HEK293 (cell line): ENCODE measurements around the gene KRTAP10-4.
"Not testable (repeated sequence)": the region's sequence is repeated elsewhere in the genome, so short reads cannot be mapped to it uniquely, and the experiment has no call there.

Source experiments
- CTCF ChIA-PET: fragments of 350-600 bp; formaldehyde crosslinking; extraction: SDS; loops from one replicate; lab custom pipeline; 2021; ENCODE audit warnings: antibody characterized with exemption; lab: Yijun Ruan, JAX
- POLR2A ChIA-PET: fragments of 300-600 bp; formaldehyde crosslinking; extraction: SDS; loops from one replicate; lab custom pipeline; 2020; ENCODE audit warnings: antibody characterized with exemption, inconsistent platforms; lab: Yijun Ruan, JAX
- H3K27ac ChIP-seq: fragments of 200-500 bp; sonication (Bioruptor generic); 2 replicates; pipeline ENCODE4 v1.5.1; 2014; ENCODE audit warnings: low read depth, low read length, control low read depth, inconsistent platforms; ENCODE audit errors: extremely low read depth
- H3K36me3 ChIP-seq, 2 experiments: fragments of 200-500 bp in 1 of 2; sonication (Bioruptor generic) in 1 of 2; 1 replicate in 1 of 2; 2 replicates in 1 of 2; pipeline ENCODE4 v1.5.1; 2014 to 2017; ENCODE audit warnings: inconsistent platforms in 2 of 2, low read length in 2 of 2; ENCODE audit not compliant: control insufficient read depth in 2 of 2, insufficient read depth in 1 of 2
- H3K4me1 ChIP-seq: fragments of 200-500 bp; sonication (Bioruptor generic); 2 replicates; pipeline ENCODE4 v1.5.1; 2014; ENCODE audit warnings: mild to moderate bottlenecking, low read length, inconsistent platforms; ENCODE audit not compliant: control insufficient read depth, insufficient read depth
- H3K4me3 ChIP-seq: 2 replicates; pipeline ENCODE4 v1.5.1; 2011; ENCODE audit warnings: low read depth, mild to moderate bottlenecking, control low read depth, low read length, moderate library complexity
- H3K9me3 ChIP-seq: fragments of 200-500 bp; sonication (Bioruptor generic); 2 replicates; pipeline ENCODE4 v1.5.1; 2014; ENCODE audit warnings: low read depth, low read length, inconsistent platforms; ENCODE audit not compliant: control insufficient read depth, insufficient read depth
- KLF16 ChIP-seq: fragments of 450-650 bp; formaldehyde crosslinking; IDR thresholded peaks from 2 replicates; pipeline ENCODE4 v1.5.1; 2017; ENCODE audit warnings: missing biosample characterization, missing genetic modification characterization
- SP3 ChIP-seq: fragments of 450-650 bp; formaldehyde crosslinking; IDR thresholded peaks from 2 replicates; pipeline ENCODE4 v1.5.1; 2016; ENCODE audit warnings: missing biosample characterization, missing genetic modification characterization
- ZBTB20 ChIP-seq: fragments of 450-650 bp; formaldehyde crosslinking; IDR thresholded peaks from 2 replicates; pipeline ENCODE4 v1.5.1; 2016; ENCODE audit warnings: missing biosample characterization, missing genetic modification characterization
- ZBTB7A ChIP-seq: fragments of 450-650 bp; formaldehyde crosslinking; IDR thresholded peaks from 2 replicates; pipeline ENCODE4 v1.5.1; 2016; ENCODE audit warnings: low read depth, missing biosample characterization, missing genetic modification characterization
- ZFHX2 ChIP-seq: fragments of 450-650 bp; formaldehyde crosslinking; conservative IDR thresholded peaks from 2 replicates; pipeline ENCODE4 v1.5.1; 2016; ENCODE audit warnings: missing biosample characterization, missing genetic modification characterization
- ZIC2 ChIP-seq: fragments of 450-650 bp; formaldehyde crosslinking; IDR thresholded peaks from 2 replicates; pipeline ENCODE4 v1.5.1; 2016; ENCODE audit warnings: missing biosample characterization, missing genetic modification characterization
- ZNF2 ChIP-seq: fragments of 450-650 bp; formaldehyde crosslinking; IDR thresholded peaks from 2 replicates; pipeline ENCODE4 v1.5.1; 2016; ENCODE audit warnings: missing biosample characterization, missing genetic modification characterization
- ZNF548 ChIP-seq: fragments of 450-650 bp; formaldehyde crosslinking; IDR thresholded peaks from 2 replicates; pipeline ENCODE4 v1.5.1; 2016; ENCODE audit warnings: missing biosample characterization, missing genetic modification characterization
- ZNF707 ChIP-seq: fragments of 450-650 bp; formaldehyde crosslinking; IDR thresholded peaks from 2 replicates; pipeline ENCODE4 v1.5.1; 2016; ENCODE audit warnings: missing biosample characterization, missing genetic modification characterization
- ZSCAN23 ChIP-seq: fragments of 450-650 bp; formaldehyde crosslinking; IDR thresholded peaks from 2 replicates; pipeline ENCODE4 v1.5.1; 2016; ENCODE audit warnings: missing biosample characterization, missing genetic modification characterization
- TF ChIP-seq, protein P1 (sequence below): fragments of 450-650 bp; formaldehyde crosslinking; conservative IDR thresholded peaks from 2 replicates; pipeline ENCODE4 v1.5.1; 2016; ENCODE audit warnings: low read depth, missing biosample characterization, missing genetic modification characterization
- TF ChIP-seq, protein P2 (sequence below): fragments of 450-650 bp; formaldehyde crosslinking; IDR thresholded peaks from 2 replicates; pipeline ENCODE4 v1.5.1; 2016; ENCODE audit warnings: missing biosample characterization, missing genetic modification characterization
- TF ChIP-seq, protein P3 (sequence below): fragments of 450-650 bp; formaldehyde crosslinking; IDR thresholded peaks from 2 replicates; pipeline ENCODE4 v1.5.1; 2016; ENCODE audit warnings: missing biosample characterization, missing genetic modification characterization
- TF ChIP-seq, protein P4 (sequence below): fragments of 450-650 bp; formaldehyde crosslinking; IDR thresholded peaks from 2 replicates; pipeline ENCODE4 v1.5.1; 2016; ENCODE audit warnings: missing biosample characterization, missing genetic modification characterization, borderline replicate concordance

Gene KRTAP10-4

DNA sequence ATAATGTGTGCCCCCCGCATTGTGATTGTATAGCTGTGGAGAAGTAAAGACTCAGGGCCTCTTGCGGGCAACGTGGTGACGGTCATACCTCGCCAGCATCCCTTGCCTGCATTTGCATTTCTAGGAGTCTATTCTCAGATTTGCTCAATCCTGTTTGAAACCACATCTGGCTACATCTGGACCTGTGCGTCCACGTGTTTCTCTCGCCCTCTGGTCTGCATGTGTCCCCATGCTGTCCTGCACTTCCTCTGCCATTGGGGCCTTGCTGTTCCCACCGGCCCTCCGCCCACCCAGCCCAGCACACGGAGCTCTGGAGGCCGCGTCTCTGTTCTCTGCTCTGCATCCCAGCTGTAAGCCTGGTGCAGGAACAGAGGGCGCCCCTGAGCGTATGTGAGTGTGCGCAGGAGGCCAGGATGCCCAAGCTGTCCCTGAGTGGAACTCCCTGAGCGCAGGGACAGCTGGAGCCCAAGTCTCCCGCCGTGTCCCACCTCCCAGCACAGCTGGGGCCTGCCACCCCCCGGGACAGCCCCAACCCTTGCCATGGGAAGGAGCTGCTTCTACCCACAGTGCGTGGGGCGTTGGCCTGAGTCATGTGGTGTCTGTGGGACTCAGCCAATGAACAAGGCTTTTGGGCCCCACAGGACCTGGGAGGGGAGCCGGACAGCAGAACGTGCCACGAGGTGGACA, 23.9 kb upstream of the KRTAP10-4 start:
- CTCF ChIA-PET = no interaction called here
- H3K4me3 ChIP-seq = no peak overlapping the region
- H3K27ac ChIP-seq = no peak overlapping the region
- no peaks in the 10 kb centered on the region for H3K36me3 ChIP-seq
- H3K9me3 ChIP-seq = no peaks in the 10 kb centered on the region
- H3K4me1 ChIP-seq = no peaks in the 10 kb centered on the region
- TF ChIP-seq, protein P1, sequence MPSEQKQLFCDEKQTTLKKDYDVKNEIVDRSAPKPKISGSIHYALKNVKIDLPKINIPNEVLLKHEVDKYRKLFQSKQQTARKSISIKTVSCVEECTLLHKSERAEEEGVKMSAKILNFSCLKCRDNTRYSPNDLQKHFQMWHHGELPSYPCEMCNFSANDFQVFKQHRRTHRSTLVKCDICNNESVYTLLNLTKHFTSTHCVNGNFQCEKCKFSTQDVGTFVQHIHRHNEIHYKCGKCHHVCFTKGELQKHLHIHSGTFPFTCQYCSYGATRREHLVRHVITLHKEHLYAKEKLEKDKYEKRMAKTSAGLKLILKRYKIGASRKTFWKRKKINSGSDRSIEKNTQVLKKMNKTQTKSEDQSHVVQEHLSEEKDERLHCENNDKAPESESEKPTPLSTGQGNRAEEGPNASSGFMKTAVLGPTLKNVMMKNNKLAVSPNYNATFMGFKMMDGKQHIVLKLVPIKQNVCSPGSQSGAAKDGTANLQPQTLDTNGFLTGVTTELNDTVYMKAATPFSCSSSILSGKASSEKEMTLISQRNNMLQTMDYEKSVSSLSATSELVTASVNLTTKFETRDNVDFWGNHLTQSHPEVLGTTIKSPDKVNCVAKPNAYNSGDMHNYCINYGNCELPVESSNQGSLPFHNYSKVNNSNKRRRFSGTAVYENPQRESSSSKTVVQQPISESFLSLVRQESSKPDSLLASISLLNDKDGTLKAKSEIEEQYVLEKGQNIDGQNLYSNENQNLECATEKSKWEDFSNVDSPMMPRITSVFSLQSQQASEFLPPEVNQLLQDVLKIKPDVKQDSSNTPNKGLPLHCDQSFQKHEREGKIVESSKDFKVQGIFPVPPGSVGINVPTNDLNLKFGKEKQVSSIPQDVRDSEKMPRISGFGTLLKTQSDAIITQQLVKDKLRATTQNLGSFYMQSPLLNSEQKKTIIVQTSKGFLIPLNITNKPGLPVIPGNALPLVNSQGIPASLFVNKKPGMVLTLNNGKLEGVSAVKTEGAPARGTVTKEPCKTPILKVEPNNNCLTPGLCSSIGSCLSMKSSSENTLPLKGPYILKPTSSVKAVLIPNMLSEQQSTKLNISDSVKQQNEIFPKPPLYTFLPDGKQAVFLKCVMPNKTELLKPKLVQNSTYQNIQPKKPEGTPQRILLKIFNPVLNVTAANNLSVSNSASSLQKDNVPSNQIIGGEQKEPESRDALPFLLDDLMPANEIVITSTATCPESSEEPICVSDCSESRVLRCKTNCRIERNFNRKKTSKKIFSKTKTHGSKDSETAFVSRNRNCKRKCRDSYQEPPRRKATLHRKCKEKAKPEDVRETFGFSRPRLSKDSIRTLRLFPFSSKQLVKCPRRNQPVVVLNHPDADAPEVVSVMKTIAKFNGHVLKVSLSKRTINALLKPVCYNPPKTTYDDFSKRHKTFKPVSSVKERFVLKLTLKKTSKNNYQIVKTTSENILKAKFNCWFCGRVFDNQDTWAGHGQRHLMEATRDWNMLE (tag by site-specific recombination) = no peak
- TF ChIP-seq ZIC2 (tag by site-specific recombination) (peak; percentile 79), ZNF707 (tag by site-specific recombination) (no peak), SP3 (tag by site-specific recombination) (no peak), ZBTB7A (tag by site-specific recombination) (no peak), ZNF548 (tag by site-specific recombination) (no peak), ZSCAN23 (tag by site-specific recombination) (no peak), ZFHX2 (0 out of 2 replicates have a peak, but pooled peaks have one; percentile 8)
- POLR2A ChIA-PET = no interaction called here

DNA sequence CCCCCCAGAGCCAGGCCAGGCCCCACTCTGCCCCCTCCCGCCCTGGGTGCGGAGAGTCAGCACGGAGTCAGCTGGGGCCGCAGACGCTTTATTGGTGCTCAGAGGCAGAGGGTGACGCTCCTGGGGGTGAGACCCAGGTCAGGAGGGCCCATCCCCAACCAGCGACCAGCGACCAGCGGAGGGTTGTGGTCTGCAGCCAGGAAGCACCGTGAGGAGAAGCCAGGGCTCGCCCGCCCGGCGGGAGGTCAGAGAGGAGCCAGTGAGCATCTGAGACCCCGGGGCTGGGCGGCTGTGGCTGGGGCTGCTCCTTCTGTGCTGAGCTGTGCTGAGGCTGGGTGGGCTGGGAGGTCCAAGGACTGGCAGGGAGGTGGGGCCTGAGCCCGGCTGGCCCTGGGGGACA, 23.2 kb upstream of the KRTAP10-4 start:
- CTCF ChIA-PET, H3K4me3 ChIP-seq, H3K4me1 ChIP-seq, H3K36me3 ChIP-seq, POLR2A ChIA-PET, H3K9me3 ChIP-seq, H3K27ac ChIP-seq: not testable (repeated sequence)

DNA sequence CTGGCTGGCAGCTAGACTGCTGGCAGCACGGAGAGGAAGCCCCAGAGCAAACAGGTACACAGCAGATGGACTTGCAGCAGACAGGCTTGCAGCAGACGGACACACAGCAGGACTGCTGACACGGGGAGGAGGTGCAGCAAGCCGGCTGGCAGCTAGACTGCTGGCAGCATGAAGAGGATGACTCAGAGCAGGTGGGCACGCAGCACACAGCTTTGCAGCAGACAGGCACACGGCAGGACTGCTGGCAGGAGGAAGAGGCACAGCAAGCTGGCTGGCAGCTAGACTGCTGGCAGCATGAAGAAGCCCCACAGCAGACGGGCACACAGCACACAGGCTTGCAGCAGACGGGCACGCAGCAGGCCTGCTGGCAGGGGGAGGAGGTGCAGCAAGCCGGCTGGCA, 22.7 kb upstream of the KRTAP10-4 start:
- Histone ChIP-seq H3K4me1 (no peaks in the 10 kb centered on the region), H3K27ac (no peak overlapping the region), H3K9me3 (no peaks in the 10 kb centered on the region), H3K36me3 (no peaks in the 10 kb centered on the region), H3K4me3 (no peak overlapping the region)
- CTCF ChIA-PET = no interaction called here
- POLR2A ChIA-PET = no interaction called here
- no peak for TF ChIP-seq ZBTB20 (tag by site-specific recombination)
- TF ChIP-seq, protein P2, sequence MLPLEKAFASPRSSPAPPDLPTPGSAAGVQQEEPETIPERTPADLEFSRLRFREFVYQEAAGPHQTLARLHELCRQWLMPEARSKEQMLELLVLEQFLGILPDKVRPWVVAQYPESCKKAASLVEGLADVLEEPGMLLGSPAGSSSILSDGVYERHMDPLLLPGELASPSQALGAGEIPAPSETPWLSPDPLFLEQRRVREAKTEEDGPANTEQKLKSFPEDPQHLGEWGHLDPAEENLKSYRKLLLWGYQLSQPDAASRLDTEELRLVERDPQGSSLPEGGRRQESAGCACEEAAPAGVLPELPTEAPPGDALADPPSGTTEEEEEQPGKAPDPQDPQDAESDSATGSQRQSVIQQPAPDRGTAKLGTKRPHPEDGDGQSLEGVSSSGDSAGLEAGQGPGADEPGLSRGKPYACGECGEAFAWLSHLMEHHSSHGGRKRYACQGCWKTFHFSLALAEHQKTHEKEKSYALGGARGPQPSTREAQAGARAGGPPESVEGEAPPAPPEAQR (tag by site-specific recombination) = no peak
- TF ChIP-seq, protein P3, sequence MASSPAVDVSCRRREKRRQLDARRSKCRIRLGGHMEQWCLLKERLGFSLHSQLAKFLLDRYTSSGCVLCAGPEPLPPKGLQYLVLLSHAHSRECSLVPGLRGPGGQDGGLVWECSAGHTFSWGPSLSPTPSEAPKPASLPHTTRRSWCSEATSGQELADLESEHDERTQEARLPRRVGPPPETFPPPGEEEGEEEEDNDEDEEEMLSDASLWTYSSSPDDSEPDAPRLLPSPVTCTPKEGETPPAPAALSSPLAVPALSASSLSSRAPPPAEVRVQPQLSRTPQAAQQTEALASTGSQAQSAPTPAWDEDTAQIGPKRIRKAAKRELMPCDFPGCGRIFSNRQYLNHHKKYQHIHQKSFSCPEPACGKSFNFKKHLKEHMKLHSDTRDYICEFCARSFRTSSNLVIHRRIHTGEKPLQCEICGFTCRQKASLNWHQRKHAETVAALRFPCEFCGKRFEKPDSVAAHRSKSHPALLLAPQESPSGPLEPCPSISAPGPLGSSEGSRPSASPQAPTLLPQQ (tag by site-specific recombination) = no peak
- TF ChIP-seq, protein P4, sequence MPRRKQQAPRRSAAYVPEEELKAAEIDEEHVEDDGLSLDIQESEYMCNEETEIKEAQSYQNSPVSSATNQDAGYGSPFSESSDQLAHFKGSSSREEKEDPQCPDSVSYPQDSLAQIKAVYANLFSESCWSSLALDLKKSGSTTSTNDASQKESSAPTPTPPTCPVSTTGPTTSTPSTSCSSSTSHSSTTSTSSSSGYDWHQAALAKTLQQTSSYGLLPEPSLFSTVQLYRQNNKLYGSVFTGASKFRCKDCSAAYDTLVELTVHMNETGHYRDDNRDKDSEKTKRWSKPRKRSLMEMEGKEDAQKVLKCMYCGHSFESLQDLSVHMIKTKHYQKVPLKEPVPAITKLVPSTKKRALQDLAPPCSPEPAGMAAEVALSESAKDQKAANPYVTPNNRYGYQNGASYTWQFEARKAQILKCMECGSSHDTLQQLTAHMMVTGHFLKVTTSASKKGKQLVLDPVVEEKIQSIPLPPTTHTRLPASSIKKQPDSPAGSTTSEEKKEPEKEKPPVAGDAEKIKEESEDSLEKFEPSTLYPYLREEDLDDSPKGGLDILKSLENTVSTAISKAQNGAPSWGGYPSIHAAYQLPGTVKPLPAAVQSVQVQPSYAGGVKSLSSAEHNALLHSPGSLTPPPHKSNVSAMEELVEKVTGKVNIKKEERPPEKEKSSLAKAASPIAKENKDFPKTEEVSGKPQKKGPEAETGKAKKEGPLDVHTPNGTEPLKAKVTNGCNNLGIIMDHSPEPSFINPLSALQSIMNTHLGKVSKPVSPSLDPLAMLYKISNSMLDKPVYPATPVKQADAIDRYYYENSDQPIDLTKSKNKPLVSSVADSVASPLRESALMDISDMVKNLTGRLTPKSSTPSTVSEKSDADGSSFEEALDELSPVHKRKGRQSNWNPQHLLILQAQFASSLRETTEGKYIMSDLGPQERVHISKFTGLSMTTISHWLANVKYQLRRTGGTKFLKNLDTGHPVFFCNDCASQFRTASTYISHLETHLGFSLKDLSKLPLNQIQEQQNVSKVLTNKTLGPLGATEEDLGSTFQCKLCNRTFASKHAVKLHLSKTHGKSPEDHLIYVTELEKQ (tag by site-specific recombination) = no peak
- no peak for TF ChIP-seq ZNF2 (tag by site-specific recombination)
- no peak for TF ChIP-seq KLF16 (tag by site-specific recombination)
- TF ChIP-seq, protein P1 (tag by site-specific recombination) = no peak
